ENCODE results near the gene KRTAP13-4. TPM values are rescaled to one million over a fixed set of nuclear protein-coding genes. Genes with fewer than 3 reads are reported as not detected.

The KRTAP13-4 gene
- total RNA-seq, 4 donors from 2014 or later: not detected

GRCh38 chr21:30437010-30437565 lies 7.1 kb downstream of the KRTAP13-4 start:
- no peak overlapping the region for H3K4me3 ChIP-seq
- DNase-seq: no peak
- no peaks in the 10 kb centered on the region for H3K36me3 ChIP-seq
- TF ChIP-seq CTCF (IDR thresholded peaks at IDR 0.05) (no peak), POLR2A (IDR thresholded peaks at IDR 0.05) (no peak)
- H3K4me1 ChIP-seq: no peaks in the 10 kb centered on the region
- H3K27me3 ChIP-seq: no peaks in the 10 kb centered on the region
- intact Hi-C loops (cut with DNase I; ENCODE audit: low total_unique reads): no loop called here
- no peaks in the 10 kb centered on the region for H3K9me3 ChIP-seq
- H3K27ac ChIP-seq: no peak overlapping the region

GRCh38 chr21:30439975-30440374 lies 10.0 kb downstream of the KRTAP13-4 start, which contains the start of gene KRTAP15-1:
Gene KRTAP15-1, plus strand, starts transcription at chr21:30440275. Its CDS starts 53 bp downstream, at chr21:30440328.
- Histone ChIP-seq H3K4me3 (no peak within 1 kb of the TSS), H3K36me3 (no peaks in the 10 kb centered on the region), H3K27ac (no peak within 1 kb of the TSS), H3K27me3 (no peaks in the 10 kb centered on the region), H3K4me1 (no peaks in the 10 kb centered on the region), H3K9me3 (no peaks in the 10 kb centered on the region)
- no peak for TF ChIP-seq POLR2A (IDR thresholded peaks at IDR 0.05)
- TF ChIP-seq CTCF (IDR thresholded peaks at IDR 0.05): no peak
- intact Hi-C loops (cut with DNase I; ENCODE audit: low total_unique reads): no loop called here
- no peak for DNase-seq

- no peaks in the 10 kb centered on the region for H3K9me3 ChIP-seq
- H3K4me3 ChIP-seq: no peak overlapping the region
- intact Hi-C loops (cut with DNase I; ENCODE audit: low total_unique reads): no loop called here
- TF ChIP-seq POLR2A (IDR thresholded peaks at IDR 0.05) (no peak), CTCF (IDR thresholded peaks at IDR 0.05) (no peak)
- H3K4me1 ChIP-seq: no peaks in the 10 kb centered on the region
- no peak for DNase-seq
- no peaks in the 10 kb centered on the region for H3K27me3 ChIP-seq
- H3K27ac ChIP-seq: no peak overlapping the region
- H3K36me3 ChIP-seq: no peaks in the 10 kb centered on the region
Observed at GRCh38 chr21:30443226-30443625, 13.2 kb downstream of the KRTAP13-4 start.

- H3K4me3 ChIP-seq: no peak overlapping the region
- no peaks in the 10 kb centered on the region for H3K9me3 ChIP-seq
- H3K27me3 ChIP-seq: no peaks in the 10 kb centered on the region
- intact Hi-C loops (cut with DNase I; ENCODE audit: low total_unique reads): no loop called here
- H3K36me3 ChIP-seq: no peaks in the 10 kb centered on the region
- DNase-seq: no peak
- no peaks in the 10 kb centered on the region for H3K4me1 ChIP-seq
- no peak overlapping the region for H3K27ac ChIP-seq
- no peak for TF ChIP-seq POLR2A (IDR thresholded peaks at IDR 0.05)
- no peak for TF ChIP-seq CTCF (IDR thresholded peaks at IDR 0.05)
Observed at GRCh38 chr21:30444204-30444603, 14.2 kb downstream of the KRTAP13-4 start.

- H3K9me3 ChIP-seq: no peaks in the 10 kb centered on the region
- no peak for DNase-seq
- no peaks in the 10 kb centered on the region for H3K36me3 ChIP-seq
- no peaks in the 10 kb centered on the region for H3K27me3 ChIP-seq
- TF ChIP-seq POLR2A (IDR thresholded peaks at IDR 0.05): no peak
- no peak for TF ChIP-seq CTCF (IDR thresholded peaks at IDR 0.05)
- H3K27ac ChIP-seq: no peak overlapping the region
- intact Hi-C loops (cut with DNase I; ENCODE audit: low total_unique reads): no loop called here
- no peaks in the 10 kb centered on the region for H3K4me1 ChIP-seq
- no peak overlapping the region for H3K4me3 ChIP-seq
Observed at GRCh38 chr21:30447056-30447455, 17.0 kb downstream of the KRTAP13-4 start.

Measured in uterus (tissue), 4 donors.